ENCODE data around the gene ZFHX2.

DNA sequence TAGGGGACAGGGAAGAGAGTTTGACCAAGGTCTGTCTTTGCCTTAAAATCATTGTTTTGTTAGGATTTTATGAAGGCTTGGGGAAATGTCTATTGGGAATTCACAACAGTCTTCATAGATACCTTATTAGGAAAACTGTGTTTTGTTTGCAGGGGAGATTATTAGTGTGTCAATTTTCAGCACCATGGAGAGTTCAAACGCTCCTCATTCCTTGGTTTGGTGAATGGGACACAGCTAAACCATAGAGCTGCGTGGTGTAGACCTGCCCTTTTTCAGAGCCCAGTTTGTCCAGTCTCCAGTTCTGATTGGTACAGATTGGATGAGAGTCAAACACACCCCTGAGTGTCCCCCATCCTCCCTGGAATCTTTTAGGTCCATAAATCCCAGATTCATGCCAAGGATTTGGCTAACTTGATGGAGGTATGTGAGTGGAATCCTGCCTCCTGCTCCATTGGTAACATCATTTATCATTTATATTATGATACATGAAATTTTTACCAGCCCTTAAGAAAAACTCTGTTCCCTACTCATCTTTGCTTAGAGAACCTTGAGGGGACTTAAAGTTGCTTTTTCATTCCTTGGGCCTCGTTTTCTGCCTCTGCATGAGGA is 70.1 kb downstream of the ZFHX2 start:
- TF ChIP-seq, protein P1, sequence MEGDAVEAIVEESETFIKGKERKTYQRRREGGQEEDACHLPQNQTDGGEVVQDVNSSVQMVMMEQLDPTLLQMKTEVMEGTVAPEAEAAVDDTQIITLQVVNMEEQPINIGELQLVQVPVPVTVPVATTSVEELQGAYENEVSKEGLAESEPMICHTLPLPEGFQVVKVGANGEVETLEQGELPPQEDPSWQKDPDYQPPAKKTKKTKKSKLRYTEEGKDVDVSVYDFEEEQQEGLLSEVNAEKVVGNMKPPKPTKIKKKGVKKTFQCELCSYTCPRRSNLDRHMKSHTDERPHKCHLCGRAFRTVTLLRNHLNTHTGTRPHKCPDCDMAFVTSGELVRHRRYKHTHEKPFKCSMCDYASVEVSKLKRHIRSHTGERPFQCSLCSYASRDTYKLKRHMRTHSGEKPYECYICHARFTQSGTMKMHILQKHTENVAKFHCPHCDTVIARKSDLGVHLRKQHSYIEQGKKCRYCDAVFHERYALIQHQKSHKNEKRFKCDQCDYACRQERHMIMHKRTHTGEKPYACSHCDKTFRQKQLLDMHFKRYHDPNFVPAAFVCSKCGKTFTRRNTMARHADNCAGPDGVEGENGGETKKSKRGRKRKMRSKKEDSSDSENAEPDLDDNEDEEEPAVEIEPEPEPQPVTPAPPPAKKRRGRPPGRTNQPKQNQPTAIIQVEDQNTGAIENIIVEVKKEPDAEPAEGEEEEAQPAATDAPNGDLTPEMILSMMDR (IDR thresholded peaks at IDR 0.05), result no peak
- no peak for TF ChIP-seq EZH2phosphoT487 (IDR thresholded peaks at IDR 0.05)
- TF ChIP-seq EZH2 (IDR thresholded peaks at IDR 0.05), result no peak

All from neural progenitor cell (in vitro differentiated cells).